Choroid plexus epithelial cell (primary cell): ENCODE results near the gene TBC1D5.

Source experiments
- DNase-seq: peaks from one replicate; pipeline ENCODE4 v3.0.0-alpha.2; 2010; ENCODE audit warnings: low read depth
- H3K4me3 ChIP-seq: 2 replicates; pipeline ENCODE4 v1.5.1; 2011; ENCODE audit warnings: low read depth, mild to moderate bottlenecking, control low read depth, low read length, moderate library complexity
- CTCF ChIP-seq: conservative IDR thresholded peaks from 2 replicates; pipeline ENCODE4 v1.5.1; 2011; ENCODE audit warnings: low read depth, mild to moderate bottlenecking, control low read depth, inconsistent platforms, low read length, moderate library complexity

The TBC1D5 gene

GRCh38 chr3:17420668-17421067 lies 321.8 kb downstream of the TBC1D5 start:
- H3K4me3 ChIP-seq = no peak overlapping the region
- peak; percentile 26 for DNase-seq
- TF ChIP-seq CTCF = no peak

- H3K4me3 ChIP-seq = no peak overlapping the region
- peak; percentile 84 for DNase-seq
- TF ChIP-seq CTCF = peak; percentile 75
These were observed 329.4 kb downstream of the TBC1D5 start for GRCh38 chr3:17412950-17413530.

GRCh38 chr3:17411157-17411877 lies 331.1 kb downstream of the TBC1D5 start:
- H3K4me3 ChIP-seq = no peak overlapping the region
- no peak for TF ChIP-seq CTCF
- no peak for DNase-seq

GRCh38 chr3:17407576-17407975 lies 334.9 kb downstream of the TBC1D5 start:
- DNase-seq = no peak
- no peak for TF ChIP-seq CTCF
- H3K4me3 ChIP-seq = no peak overlapping the region

- TF ChIP-seq CTCF = no peak
- DNase-seq = no peak
- H3K4me3 ChIP-seq = no peak overlapping the region
These were observed 337.9 kb downstream of the TBC1D5 start for GRCh38 chr3:17404548-17404947.

GRCh38 chr3:17402442-17402841 lies 340.0 kb downstream of the TBC1D5 start:
- H3K4me3 ChIP-seq = no peak overlapping the region
- no peak for DNase-seq
- no peak for TF ChIP-seq CTCF

- TF ChIP-seq CTCF = no peak
- DNase-seq = no peak
- no peak overlapping the region for H3K4me3 ChIP-seq
These were observed 340.5 kb downstream of the TBC1D5 start for GRCh38 chr3:17401912-17402311.
